HG03135 (cell line): ENCODE data around the gene CDK5RAP2.
"Not testable (repeated sequence)": the region's sequence is repeated elsewhere in the genome, so short reads cannot be mapped to it uniquely, and the experiment has no call there.

ENCODE experiments used
- ATAC-seq: cut with Tn5 transposase; IDR thresholded peaks from one replicate; pipeline ENCODE4 v1.9.1; 2021; ENCODE audit warnings: mild to moderate bottlenecking, moderate library complexity; ENCODE audit not compliant: unreplicated experiment

Gene CDK5RAP2

GRCh38 chr9:120592210-120592609, 12.2 kb upstream of the CDK5RAP2 start:
- no peak for ATAC-seq

GRCh38 chr9:120587328-120587727, 7.4 kb upstream of the CDK5RAP2 start:
- no peak for ATAC-seq

GRCh38 chr9:120583958-120584369, 4.0 kb upstream of the CDK5RAP2 start:
- peak; percentile 25 for ATAC-seq

GRCh38 chr9:120579139-120580050, 572 bp downstream of the CDK5RAP2 start:
- peak; percentile 55 for ATAC-seq

DNA sequence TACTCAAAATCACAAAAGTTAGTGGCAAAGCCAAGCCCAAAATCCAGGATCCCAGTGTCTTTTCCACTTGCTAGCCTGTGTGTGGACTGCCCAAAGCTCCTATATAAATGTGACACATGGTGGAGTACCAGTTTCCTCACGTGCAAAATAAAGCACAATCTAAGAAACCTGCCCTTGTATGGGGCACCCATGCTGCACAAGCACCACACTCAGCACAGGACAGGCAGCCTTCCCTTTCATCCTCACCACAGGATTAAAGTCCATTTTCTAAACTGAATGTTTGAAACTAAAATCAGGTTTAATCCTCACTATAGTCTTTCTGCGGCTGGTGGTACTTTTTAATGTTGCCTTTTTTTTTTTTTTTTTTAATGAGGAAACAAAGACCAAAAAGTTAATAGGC, 5.5 kb downstream of the CDK5RAP2 start:
- ATAC-seq: no peak

- no peak for ATAC-seq
Observed at GRCh38 chr9:120572472-120572871, 7.5 kb downstream of the CDK5RAP2 start.

DNA sequence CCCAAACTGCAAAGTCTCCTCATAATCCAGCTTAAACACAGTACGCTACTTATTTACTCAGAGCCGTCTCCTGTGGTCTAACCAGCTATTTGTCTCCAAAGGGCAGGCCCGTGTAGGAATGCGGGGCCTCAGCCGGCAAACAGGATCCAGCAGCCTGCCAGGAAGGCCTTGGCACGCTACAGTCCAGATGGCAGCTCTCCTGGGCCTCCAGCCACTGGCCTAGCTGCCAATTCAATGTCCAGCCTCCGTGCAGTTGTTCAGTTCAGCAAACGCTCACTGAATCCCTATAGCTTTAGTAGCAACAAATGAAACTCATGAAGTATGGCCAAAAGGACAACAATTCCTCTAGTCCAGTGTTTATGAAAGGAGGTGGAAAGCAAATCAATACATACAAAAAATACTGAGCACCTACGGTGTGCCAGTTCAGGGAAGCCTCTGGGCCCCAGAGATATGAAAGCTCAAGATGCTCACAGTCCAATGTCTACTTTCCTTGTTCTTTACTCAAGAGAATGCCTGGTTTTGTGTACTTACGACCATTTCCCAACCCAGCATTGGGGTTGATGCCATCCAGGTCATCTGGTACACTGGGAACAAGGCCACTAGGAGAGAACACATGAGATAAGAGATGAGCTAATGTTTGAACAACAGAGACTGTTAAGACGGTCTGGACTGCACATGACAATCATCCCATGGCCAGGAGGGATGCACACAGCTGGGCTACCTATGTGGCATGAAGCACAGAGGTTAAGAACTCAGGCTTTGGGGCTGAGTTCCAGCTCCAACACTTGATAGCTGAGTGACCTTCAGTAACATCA, 8.3 kb downstream of the CDK5RAP2 start:
- ATAC-seq: no peak

- no peak for ATAC-seq
Observed at GRCh38 chr9:120570296-120570695, 9.7 kb downstream of the CDK5RAP2 start.

DNA sequence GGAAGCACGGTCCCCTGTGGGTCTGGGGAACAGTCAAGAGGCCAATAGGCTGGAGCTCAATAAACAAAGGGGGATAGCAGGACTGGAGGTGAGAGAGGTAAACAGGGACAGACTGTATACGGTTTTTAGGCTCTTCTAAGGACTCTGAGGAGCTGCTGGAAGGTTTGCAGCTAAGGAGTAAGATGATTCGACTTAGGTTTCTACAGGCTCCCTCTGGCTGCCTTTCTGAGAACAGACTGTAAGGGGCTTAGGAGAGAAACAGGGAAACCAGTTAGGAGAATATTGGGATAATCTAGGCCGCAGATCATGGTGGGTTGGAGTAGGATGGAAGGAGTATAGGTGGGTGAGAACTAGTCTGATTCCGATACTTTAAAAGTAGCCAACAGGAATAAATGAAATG, 10.4 kb downstream of the CDK5RAP2 start:
- ATAC-seq: no peak

- no peak for ATAC-seq
Observed at GRCh38 chr9:120568816-120569215, 11.2 kb downstream of the CDK5RAP2 start.

DNA sequence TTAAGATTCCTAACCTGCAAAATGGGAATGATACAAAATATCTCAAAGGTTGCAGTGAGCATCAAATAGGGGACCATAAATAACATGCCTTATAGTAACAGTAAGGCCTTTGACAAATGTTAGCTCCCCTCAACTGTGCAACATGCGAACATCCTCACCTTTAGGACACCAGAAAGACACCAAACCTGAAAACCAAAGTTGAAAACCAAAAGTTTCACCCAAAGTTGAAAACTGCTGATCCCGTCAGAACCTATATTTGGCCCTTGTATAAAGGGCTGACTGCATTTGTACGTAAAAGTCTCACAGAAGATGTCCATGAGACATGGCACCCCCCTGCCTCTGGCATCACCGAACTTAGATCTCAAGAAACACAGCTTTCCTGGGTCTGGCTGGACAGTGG, 12.1 kb downstream of the CDK5RAP2 start:
- no peak for ATAC-seq

DNA sequence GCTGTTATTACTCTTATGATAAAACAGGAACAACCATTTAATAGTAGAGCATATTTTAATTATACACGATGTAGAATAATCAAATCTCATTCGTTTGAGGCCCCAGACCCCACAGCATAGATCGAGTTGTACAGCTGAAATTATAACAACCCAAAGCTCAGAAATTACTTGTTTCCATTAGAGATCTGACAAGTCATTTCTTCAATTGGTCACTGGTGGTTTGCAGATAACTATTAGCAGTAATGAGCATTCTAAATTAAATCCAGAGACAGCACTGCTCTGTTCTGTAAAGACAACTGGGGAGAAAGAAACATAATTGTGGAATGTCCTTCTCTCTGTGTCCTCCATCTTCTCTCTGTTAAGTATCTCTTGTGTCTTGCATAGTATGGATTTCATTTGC, 12.9 kb downstream of the CDK5RAP2 start:
- no peak for ATAC-seq

- ATAC-seq: no peak
Observed at GRCh38 chr9:120564589-120564988, 15.4 kb downstream of the CDK5RAP2 start.

- no peak for ATAC-seq
Observed at GRCh38 chr9:120562861-120563443, 17.0 kb downstream of the CDK5RAP2 start.

GRCh38 chr9:120561709-120562108, 18.3 kb downstream of the CDK5RAP2 start:
- ATAC-seq: no peak

DNA sequence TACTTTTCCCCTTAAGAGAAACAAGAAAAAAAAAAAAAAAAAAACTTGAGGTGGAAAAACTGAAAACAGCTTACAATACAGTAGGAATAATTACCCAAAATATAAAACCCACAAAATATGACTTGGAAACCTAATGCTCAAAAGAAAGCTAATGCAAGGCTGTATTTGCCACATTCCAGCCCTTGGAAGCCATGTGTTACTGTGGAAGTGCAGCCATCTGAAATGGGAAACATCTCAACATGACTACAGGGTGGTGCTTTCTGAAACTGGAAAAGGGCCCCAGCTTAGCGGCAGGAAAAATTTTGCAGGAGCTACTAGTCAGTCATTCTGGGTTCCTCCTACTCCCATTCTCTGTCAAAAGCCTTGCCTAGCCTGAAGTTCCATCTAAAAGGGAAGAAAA, 20.4 kb downstream of the CDK5RAP2 start:
- no peak for ATAC-seq

- ATAC-seq: no peak
Observed at GRCh38 chr9:120558454-120558853, 21.5 kb downstream of the CDK5RAP2 start.

DNA sequence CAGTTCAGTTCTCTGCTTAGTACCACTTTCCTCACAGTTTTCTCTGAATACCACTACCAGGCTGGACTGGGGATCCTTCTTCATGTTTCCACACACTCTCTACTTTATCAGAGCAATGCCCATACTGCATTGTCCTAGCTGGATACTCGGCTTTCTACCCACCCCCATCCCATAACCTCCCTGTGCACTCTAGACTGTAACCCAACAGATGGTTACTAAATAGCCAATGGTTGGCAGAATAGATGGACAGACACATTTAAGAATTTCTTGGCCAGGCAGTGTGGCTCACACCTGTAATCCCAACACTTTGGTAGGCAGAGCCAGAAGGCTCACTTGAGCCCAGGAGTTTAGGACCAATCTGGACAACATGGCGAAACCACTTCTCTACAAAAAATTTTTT, 22.8 kb downstream of the CDK5RAP2 start:
- ATAC-seq: no peak

GRCh38 chr9:120556775-120557174, 23.2 kb downstream of the CDK5RAP2 start:
- no peak for ATAC-seq

DNA sequence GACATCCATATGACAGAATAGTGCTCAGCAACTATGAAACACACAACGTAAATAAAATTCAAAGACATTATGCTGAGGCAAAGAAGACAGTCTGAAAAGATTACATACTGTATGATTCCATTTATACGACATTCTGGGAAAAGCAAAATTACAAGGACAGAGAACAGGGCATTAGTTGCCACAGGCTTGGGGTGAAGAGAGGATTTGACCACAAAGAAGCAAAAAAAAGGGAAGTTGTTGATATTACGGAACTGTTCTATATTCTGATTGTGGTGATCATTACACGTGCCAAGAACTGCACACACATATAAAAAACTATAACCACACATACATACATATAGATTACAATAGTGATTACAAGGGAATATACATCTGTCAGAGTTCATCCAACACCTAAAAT, 24.1 kb downstream of the CDK5RAP2 start:
- no peak for ATAC-seq

- not testable (repeated sequence) for ATAC-seq
Observed at GRCh38 chr9:120552210-120552704, 27.7 kb downstream of the CDK5RAP2 start.
